GM10248 (cell line): Measurements from ENCODE around the gene SH3RF1.

Source experiments
- CTCF ChIA-PET: fragments of 300-600 bp; sonication (Branson Sonifier 250); formaldehyde crosslinking; extraction: SDS; loops from one replicate; lab custom pipeline; 2021; ENCODE audit warnings: antibody characterized with exemption; lab: Yijun Ruan, JAX
- POLR2A ChIA-PET: fragments of 350-650 bp; sonication (Branson Sonifier 250); formaldehyde crosslinking; extraction: SDS; loops from one replicate; lab custom pipeline; 2020; ENCODE audit warnings: antibody characterized with exemption; lab: Yijun Ruan, JAX
- DNase-seq: peaks from one replicate; pipeline ENCODE4 v3.0.0; 2012; ENCODE audit errors: extremely low spot score
- TF ChIP-seq, protein P1 (sequence below): IDR thresholded peaks from 2 replicates; pipeline ENCODE4 v1.5.1; 2012; ENCODE audit warnings: mild to moderate bottlenecking, low read depth; ENCODE audit errors: extremely low read depth, missing control alignments, control extremely low read depth

Gene SH3RF1

DNA sequence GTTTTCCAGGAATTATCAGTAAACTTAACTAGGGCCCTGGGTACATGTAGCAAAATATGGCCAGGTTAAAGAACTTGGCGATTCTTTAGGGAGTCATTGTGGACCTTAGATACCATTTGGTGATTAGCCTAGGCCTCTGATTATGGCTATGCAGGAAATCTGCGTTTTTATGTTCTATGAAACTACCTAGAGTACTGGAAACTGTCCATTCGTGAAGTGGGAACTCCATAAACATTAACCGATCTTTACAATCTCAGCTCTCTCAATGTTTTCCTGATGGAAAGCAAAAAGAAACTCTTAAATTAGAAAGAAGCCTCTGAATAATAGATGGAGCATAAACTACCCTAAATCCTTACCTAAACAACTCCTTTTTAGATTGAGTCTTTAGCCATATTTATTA, 121.9 kb downstream of the SH3RF1 start:
- ChIA-PET POLR2A (no interaction called here), CTCF (interaction anchor here (1.2 to 1.3 kb wide), 2 partner anchors 15 to 19 kb away, joined by 3 to 4 read pairs; no protein-coding TSS in a partner anchor)
- DNase-seq: no peak

GRCh38 chr4:169147191-169147590, 123.6 kb downstream of the SH3RF1 start:
- DNase-seq: no peak
- POLR2A ChIA-PET: no interaction called here
- CTCF ChIA-PET: no interaction called here
- TF ChIP-seq, protein P1, sequence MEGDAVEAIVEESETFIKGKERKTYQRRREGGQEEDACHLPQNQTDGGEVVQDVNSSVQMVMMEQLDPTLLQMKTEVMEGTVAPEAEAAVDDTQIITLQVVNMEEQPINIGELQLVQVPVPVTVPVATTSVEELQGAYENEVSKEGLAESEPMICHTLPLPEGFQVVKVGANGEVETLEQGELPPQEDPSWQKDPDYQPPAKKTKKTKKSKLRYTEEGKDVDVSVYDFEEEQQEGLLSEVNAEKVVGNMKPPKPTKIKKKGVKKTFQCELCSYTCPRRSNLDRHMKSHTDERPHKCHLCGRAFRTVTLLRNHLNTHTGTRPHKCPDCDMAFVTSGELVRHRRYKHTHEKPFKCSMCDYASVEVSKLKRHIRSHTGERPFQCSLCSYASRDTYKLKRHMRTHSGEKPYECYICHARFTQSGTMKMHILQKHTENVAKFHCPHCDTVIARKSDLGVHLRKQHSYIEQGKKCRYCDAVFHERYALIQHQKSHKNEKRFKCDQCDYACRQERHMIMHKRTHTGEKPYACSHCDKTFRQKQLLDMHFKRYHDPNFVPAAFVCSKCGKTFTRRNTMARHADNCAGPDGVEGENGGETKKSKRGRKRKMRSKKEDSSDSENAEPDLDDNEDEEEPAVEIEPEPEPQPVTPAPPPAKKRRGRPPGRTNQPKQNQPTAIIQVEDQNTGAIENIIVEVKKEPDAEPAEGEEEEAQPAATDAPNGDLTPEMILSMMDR: no peak

More for the DNA sequence above, 121.9 kb downstream of the SH3RF1 start:
- TF ChIP-seq, protein P1: no peak

- CTCF ChIA-PET: interaction anchor here (0.7 to 1.4 kb wide), 2 partner anchors 11 to 100 kb away, joined by 3 read pairs; no protein-coding TSS in a partner anchor
- DNase-seq: no peak
- TF ChIP-seq, protein P1: no peak
- POLR2A ChIA-PET: interaction anchor here (0.6 kb wide), 1 partner anchor 49 kb away, joined by 3 read pairs; no protein-coding TSS in a partner anchor
These were observed 126.6 kb downstream of the SH3RF1 start for GRCh38 chr4:169144061-169144600.

- DNase-seq: no peak
- TF ChIP-seq, protein P1: no peak
- ChIA-PET CTCF (interaction anchor here (0.7 kb wide), 1 partner anchor 99 kb away, joined by 3 read pairs; no protein-coding TSS in a partner anchor), POLR2A (interaction anchor here (0.6 kb wide), 1 partner anchor 50 kb away, joined by 3 read pairs; no protein-coding TSS in a partner anchor)
These were observed 127.4 kb downstream of the SH3RF1 start for GRCh38 chr4:169143335-169143734.

GRCh38 chr4:169142906-169143305, 127.8 kb downstream of the SH3RF1 start:
- ChIA-PET POLR2A (no interaction called here), CTCF (no interaction called here)
- no peak for DNase-seq
- TF ChIP-seq, protein P1: no peak

GRCh38 chr4:169142391-169142790, 128.4 kb downstream of the SH3RF1 start:
- no peak for DNase-seq
- ChIA-PET CTCF (no interaction called here), POLR2A (no interaction called here)
- TF ChIP-seq, protein P1: no peak
